ENCODE measurements around the gene CAMK2G.
"Not testable (repeated sequence)": the region's sequence is repeated elsewhere in the genome, so short reads cannot be mapped to it uniquely, and the experiment has no call there.

- not testable (repeated sequence) for TF ChIP-seq CTCF (IDR thresholded peaks at IDR 0.05 in 4 of 5, conservative IDR thresholded peaks at IDR 0.05 in 1 of 5); POLR2A (IDR thresholded peaks at IDR 0.05)
Observed at GRCh38 chr10:73889416-73889815, 15.1 kb upstream of the CAMK2G start.
